Ectodermal cell (in vitro differentiated cells): Measurements from ENCODE around the gene GUCY1A1.

ENCODE experiments used
- H3K27ac ChIP-seq: 2 replicates; pipeline ENCODE4 v1.7.0; 2013; ENCODE audit warnings: mild to moderate bottlenecking, low read depth, low read length; ENCODE audit not compliant: insufficient read depth, poor library complexity, severe bottlenecking
- H3K27me3 ChIP-seq: 2 replicates; pipeline ENCODE4 v1.7.0; 2013; ENCODE audit warnings: mild to moderate bottlenecking, low read length; ENCODE audit not compliant: insufficient read depth, control insufficient read depth, poor library complexity, severe bottlenecking
- H3K36me3 ChIP-seq: one replicate; pipeline ENCODE4 v1.7.0; 2013; ENCODE audit warnings: low read length; ENCODE audit not compliant: control insufficient read depth, insufficient read depth
- H3K4me1 ChIP-seq: one replicate; pipeline ENCODE4 v1.7.0; 2013; ENCODE audit warnings: low read length; ENCODE audit not compliant: control insufficient read depth, insufficient read depth
- H3K4me3 ChIP-seq: 2 replicates; pipeline ENCODE4 v1.7.0; 2013; ENCODE audit warnings: low read depth, low read length, control low read depth; ENCODE audit not compliant: insufficient read depth
- H3K9me3 ChIP-seq: 2 replicates; pipeline ENCODE4 v1.7.0; 2013; ENCODE audit warnings: mild to moderate bottlenecking, low read length, moderate library complexity; ENCODE audit not compliant: control insufficient read depth
- WGBS, 2 experiments: methylation state at CpG; one replicate each; pipeline ENCODE4 v1.1.7; 2013; ENCODE audit warnings: missing lambda C conversion rate in 2 of 2; 5-methylcytosine and 5-hydroxymethylcytosine counted together

GUCY1A1 gene

GRCh38 chr4:155690044-155690837 is 23.6 kb downstream of the GUCY1A1 start:
- Histone ChIP-seq H3K4me3 (no peak overlapping the region), H3K9me3 (no peaks in the 10 kb centered on the region), H3K27me3 (no peaks in the 10 kb centered on the region), H3K27ac (no peak overlapping the region), H3K4me1 (no peaks in the 10 kb centered on the region), H3K36me3 (no peaks in the 10 kb centered on the region)
- WGBS, 2 experiments, result 89 to 97% methylated on average over 3 of the region's 3 CpGs

GRCh38 chr4:155692361-155692760 is 25.7 kb downstream of the GUCY1A1 start:
- no peak overlapping the region for H3K27ac ChIP-seq
- WGBS, 2 experiments, result 80 to 100% methylated on average over 1 of the region's 1 CpG
- H3K36me3 ChIP-seq, result no peaks in the 10 kb centered on the region
- no peaks in the 10 kb centered on the region for H3K27me3 ChIP-seq
- H3K4me3 ChIP-seq, result no peak overlapping the region
- H3K4me1 ChIP-seq, result no peaks in the 10 kb centered on the region
- no peaks in the 10 kb centered on the region for H3K9me3 ChIP-seq

GRCh38 chr4:155693015-155693663 is 26.5 kb downstream of the GUCY1A1 start:
- no peaks in the 10 kb centered on the region for H3K36me3 ChIP-seq
- no peaks in the 10 kb centered on the region for H3K4me1 ChIP-seq
- no peak overlapping the region for H3K4me3 ChIP-seq
- 95 to 99% methylated on average over 4 of the region's 4 CpGs for WGBS, 2 experiments
- H3K27me3 ChIP-seq, result no peaks in the 10 kb centered on the region
- no peaks in the 10 kb centered on the region for H3K9me3 ChIP-seq
- H3K27ac ChIP-seq, result no peak overlapping the region

GRCh38 chr4:155694100-155694785 is 27.6 kb downstream of the GUCY1A1 start:
- H3K36me3 ChIP-seq, result no peaks in the 10 kb centered on the region
- H3K9me3 ChIP-seq, result no peaks in the 10 kb centered on the region
- 75 to 82% methylated on average over 1 of the region's 2 CpGs for WGBS, 2 experiments
- H3K4me1 ChIP-seq, result no peaks in the 10 kb centered on the region
- no peak overlapping the region for H3K4me3 ChIP-seq
- H3K27ac ChIP-seq, result no peak overlapping the region
- H3K27me3 ChIP-seq, result no peaks in the 10 kb centered on the region

GRCh38 chr4:155696226-155696625 is 29.6 kb downstream of the GUCY1A1 start:
- no peaks in the 10 kb centered on the region for H3K27me3 ChIP-seq
- H3K4me1 ChIP-seq, result no peaks in the 10 kb centered on the region
- H3K4me3 ChIP-seq, result no peak overlapping the region
- H3K36me3 ChIP-seq, result no peaks in the 10 kb centered on the region
- H3K27ac ChIP-seq, result no peak overlapping the region
- H3K9me3 ChIP-seq, result no peaks in the 10 kb centered on the region
- 88 to 100% methylated on average over 1 of the region's 1 CpG for WGBS, 2 experiments

GRCh38 chr4:155696726-155697125 is 30.1 kb downstream of the GUCY1A1 start:
- 85 to 93% methylated on average over 6 of the region's 6 CpGs for WGBS, 2 experiments
- Histone ChIP-seq H3K36me3 (no peaks in the 10 kb centered on the region), H3K27ac (no peak overlapping the region), H3K9me3 (no peaks in the 10 kb centered on the region), H3K4me1 (no peaks in the 10 kb centered on the region), H3K27me3 (no peaks in the 10 kb centered on the region), H3K4me3 (no peak overlapping the region)

- no peaks in the 10 kb centered on the region for H3K36me3 ChIP-seq
- no peaks in the 10 kb centered on the region for H3K27me3 ChIP-seq
- WGBS, 2 experiments, result 85 to 87% methylated on average over 2 of the region's 2 CpGs
- no peak overlapping the region for H3K4me3 ChIP-seq
- peaks cover 6% of the 10 kb centered on the region for H3K4me1 ChIP-seq
- H3K9me3 ChIP-seq, result no peaks in the 10 kb centered on the region
- H3K27ac ChIP-seq, result no peak overlapping the region
These were observed 35.2 kb downstream of the GUCY1A1 start for GRCh38 chr4:155701827-155702226.

GRCh38 chr4:155703486-155704247 is 37.0 kb downstream of the GUCY1A1 start:
- no peaks in the 10 kb centered on the region for H3K27me3 ChIP-seq
- no peaks in the 10 kb centered on the region for H3K36me3 ChIP-seq
- peaks cover 6% of the 10 kb centered on the region for H3K4me1 ChIP-seq
- 98 to 99% methylated on average over 4 of the region's 5 CpGs for WGBS, 2 experiments
- no peaks in the 10 kb centered on the region for H3K9me3 ChIP-seq
- H3K4me3 ChIP-seq, result no peak overlapping the region
- H3K27ac ChIP-seq, result no peak overlapping the region

- Histone ChIP-seq H3K36me3 (no peaks in the 10 kb centered on the region), H3K9me3 (no peaks in the 10 kb centered on the region), H3K27me3 (no peaks in the 10 kb centered on the region), H3K4me3 (no peak overlapping the region), H3K4me1 (peaks cover 6% of the 10 kb centered on the region), H3K27ac (no peak overlapping the region)
- 90 to 95% methylated on average over 10 to 12 of the region's 12 CpGs for WGBS, 2 experiments
These were observed 38.3 kb downstream of the GUCY1A1 start for GRCh38 chr4:155704841-155705404.
